WTC11 (cell line): Measurements from ENCODE around the gene MACROH2A2.
A peak's percentile ranks its signal among the peaks of the same experiment; 100 is the strongest.

Experiments used
- CREB1 ChIP-seq: sonication (generic); formaldehyde crosslinking; IDR thresholded peaks from 2 replicates; pipeline ENCODE4 v1.8.0; 2023; ENCODE audit warnings: mild to moderate bottlenecking, missing genetic modification reagents
- CTCF ChIP-seq: fragments of 200-600 bp; IDR thresholded peaks from 2 replicates; pipeline ENCODE4 v1.8.0; 2022; ENCODE audit warnings: antibody characterized with exemption
- ESRRA ChIP-seq: sonication (generic); formaldehyde crosslinking; IDR thresholded peaks from 2 replicates; pipeline ENCODE4 v1.8.1; 2022; ENCODE audit warnings: mild to moderate bottlenecking, missing genetic modification reagents, borderline replicate concordance
- JUN ChIP-seq: sonication (generic); formaldehyde crosslinking; IDR thresholded peaks from 2 replicates; pipeline ENCODE4 v1.8.0; 2023; ENCODE audit warnings: mild to moderate bottlenecking, missing genetic modification reagents
- ZNF138 ChIP-seq: sonication (generic); formaldehyde crosslinking; conservative IDR thresholded peaks from 2 replicates; pipeline ENCODE4 v1.8.1; 2022; ENCODE audit warnings: mild to moderate bottlenecking, moderate library complexity, missing genetic modification reagents

DNA sequence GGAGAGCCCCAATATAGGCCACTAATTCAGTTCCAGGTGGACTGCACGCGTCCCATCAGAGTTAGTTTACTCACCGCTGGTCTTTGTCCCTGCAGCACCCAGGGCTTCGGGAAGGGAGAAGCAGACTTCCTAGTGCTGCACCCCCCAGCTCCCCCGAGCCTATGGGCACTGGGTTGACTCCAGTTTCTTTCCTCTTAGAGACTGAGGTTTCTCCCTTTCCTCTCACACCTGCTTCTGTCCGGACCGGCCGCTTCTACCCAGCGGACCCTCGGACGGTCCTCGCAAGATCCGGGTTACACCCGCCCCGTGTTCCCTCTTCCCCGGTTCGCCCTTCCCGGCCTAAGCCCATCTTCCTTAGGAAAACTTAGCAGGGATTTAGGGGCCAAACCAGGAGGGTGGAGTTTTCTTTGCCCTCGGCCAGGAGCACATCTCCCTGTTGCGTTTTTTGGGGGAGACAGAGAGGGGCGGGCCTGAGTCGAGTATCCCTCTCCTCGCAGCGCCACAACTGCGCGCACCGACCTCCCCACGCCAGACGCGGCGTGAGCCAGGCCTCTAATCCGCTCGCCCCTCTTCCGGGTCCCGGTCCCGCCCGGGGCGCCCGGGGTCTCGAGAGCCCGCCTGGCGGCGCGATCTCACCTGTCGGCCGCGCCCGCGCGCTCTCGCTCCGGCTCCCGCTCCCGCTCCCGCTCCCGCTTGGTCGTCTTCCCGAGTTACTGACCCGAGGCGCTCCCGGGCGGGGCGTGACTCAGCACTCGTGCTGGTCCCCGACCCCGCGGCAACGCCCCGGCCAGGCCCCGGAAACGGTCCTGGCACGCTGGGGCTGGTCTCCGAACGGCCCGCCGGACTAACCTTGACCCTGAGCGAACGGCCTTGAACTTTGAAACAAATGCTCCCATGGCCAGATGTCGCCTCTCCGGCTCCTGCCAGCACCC, 79.7 kb downstream of the MACROH2A2 start, which contains the start of gene AIFM2:
- no peak for TF ChIP-seq CTCF
- TF ChIP-seq ZNF138 (CRISPR knock-in tag) = no peak
- no peak for TF ChIP-seq CREB1 (CRISPR knock-in tag)
- TF ChIP-seq JUN = no peak
- TF ChIP-seq ESRRA (CRISPR knock-in tag) = peak; percentile 82; the same call in 1 of the 2 replicates
